ENCODE data around the gene KDM8.

- TF ChIP-seq, protein P1, sequence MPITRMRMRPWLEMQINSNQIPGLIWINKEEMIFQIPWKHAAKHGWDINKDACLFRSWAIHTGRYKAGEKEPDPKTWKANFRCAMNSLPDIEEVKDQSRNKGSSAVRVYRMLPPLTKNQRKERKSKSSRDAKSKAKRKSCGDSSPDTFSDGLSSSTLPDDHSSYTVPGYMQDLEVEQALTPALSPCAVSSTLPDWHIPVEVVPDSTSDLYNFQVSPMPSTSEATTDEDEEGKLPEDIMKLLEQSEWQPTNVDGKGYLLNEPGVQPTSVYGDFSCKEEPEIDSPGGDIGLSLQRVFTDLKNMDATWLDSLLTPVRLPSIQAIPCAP (CRISPR knock-in tag; IDR thresholded peaks at IDR 0.05) = no peak
- TF ChIP-seq, protein P2, sequence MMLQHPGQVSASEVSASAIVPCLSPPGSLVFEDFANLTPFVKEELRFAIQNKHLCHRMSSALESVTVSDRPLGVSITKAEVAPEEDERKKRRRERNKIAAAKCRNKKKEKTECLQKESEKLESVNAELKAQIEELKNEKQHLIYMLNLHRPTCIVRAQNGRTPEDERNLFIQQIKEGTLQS (CRISPR knock-in tag; conservative IDR thresholded peaks at IDR 0.05) = no peak
- TF ChIP-seq MAX (CRISPR knock-in tag; IDR thresholded peaks at IDR 0.05) (no peak), RELA (CRISPR knock-in tag; IDR thresholded peaks at IDR 0.05; ENCODE audit: borderline replicate concordance) (no peak), JUN (CRISPR knock-in tag; IDR thresholded peaks at IDR 0.05) (no peak), ZNF416 (CRISPR knock-in tag; IDR thresholded peaks at IDR 0.05) (no peak), FOXP1 (CRISPR knock-in tag; IDR thresholded peaks at IDR 0.05; ENCODE audit: borderline replicate concordance) (no peak), HMGXB4 (CRISPR knock-in tag; IDR thresholded peaks at IDR 0.05) (no peak), TEAD4 (CRISPR knock-in tag; IDR thresholded peaks at IDR 0.05) (no peak), ZNF317 (CRISPR knock-in tag; IDR thresholded peaks at IDR 0.05; ENCODE audit: borderline replicate concordance, low read depth) (no peak)
- TF ChIP-seq, protein P3, sequence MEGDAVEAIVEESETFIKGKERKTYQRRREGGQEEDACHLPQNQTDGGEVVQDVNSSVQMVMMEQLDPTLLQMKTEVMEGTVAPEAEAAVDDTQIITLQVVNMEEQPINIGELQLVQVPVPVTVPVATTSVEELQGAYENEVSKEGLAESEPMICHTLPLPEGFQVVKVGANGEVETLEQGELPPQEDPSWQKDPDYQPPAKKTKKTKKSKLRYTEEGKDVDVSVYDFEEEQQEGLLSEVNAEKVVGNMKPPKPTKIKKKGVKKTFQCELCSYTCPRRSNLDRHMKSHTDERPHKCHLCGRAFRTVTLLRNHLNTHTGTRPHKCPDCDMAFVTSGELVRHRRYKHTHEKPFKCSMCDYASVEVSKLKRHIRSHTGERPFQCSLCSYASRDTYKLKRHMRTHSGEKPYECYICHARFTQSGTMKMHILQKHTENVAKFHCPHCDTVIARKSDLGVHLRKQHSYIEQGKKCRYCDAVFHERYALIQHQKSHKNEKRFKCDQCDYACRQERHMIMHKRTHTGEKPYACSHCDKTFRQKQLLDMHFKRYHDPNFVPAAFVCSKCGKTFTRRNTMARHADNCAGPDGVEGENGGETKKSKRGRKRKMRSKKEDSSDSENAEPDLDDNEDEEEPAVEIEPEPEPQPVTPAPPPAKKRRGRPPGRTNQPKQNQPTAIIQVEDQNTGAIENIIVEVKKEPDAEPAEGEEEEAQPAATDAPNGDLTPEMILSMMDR (IDR thresholded peaks at IDR 0.05) = no peak
Measured at GRCh38 chr16:27231692-27232060, 28.4 kb downstream of the KDM8 start.
